Stimulated activated CD8-positive, alpha-beta memory T cell treated with anti-CD3 and anti-CD28 coated beads, Interleukin-7, amount 100 ng/mL, for 24 hours (primary cell): ENCODE data around the gene FAM168B.

ENCODE experiments used
- DNase-seq: peaks from one replicate; pipeline ENCODE4 v3.0.0-alpha.2; 2020; ENCODE audit warnings: low read depth

The FAM168B gene

DNA sequence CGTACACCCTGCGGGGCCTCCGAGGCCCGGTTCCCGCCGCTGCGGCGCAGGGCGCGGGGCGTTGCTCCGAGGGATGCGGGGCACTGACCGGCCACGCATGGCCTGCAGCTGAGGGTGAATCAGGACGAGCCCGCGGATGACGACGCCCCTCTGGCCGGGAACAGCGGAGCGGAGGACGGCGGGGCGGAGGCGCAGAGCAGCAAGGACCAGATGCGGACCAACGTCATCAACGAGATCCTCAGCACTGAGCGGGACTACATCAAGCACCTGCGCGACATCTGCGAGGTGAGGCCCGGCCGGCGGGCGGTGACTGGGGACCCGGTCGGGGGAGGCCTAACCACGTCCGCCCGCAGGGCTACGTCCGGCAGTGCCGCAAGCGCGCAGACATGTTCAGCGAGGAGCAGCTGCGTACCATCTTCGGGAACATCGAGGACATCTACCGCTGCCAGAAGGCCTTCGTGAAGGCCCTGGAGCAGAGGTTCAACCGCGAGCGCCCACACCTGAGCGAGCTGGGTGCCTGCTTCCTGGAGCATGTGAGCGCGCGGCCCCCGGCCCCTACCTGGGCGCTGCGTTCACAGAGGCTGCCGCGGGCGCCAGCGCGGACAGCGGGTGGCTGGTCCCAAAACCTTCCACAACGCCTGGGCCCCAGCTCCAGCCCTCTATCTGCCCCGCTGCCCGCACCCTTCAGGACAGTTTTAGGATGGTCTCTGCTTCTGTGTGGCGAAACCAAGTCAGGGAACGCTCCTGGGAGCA is 53.2 kb downstream of the FAM168B start:
- no peak for DNase-seq

DNA sequence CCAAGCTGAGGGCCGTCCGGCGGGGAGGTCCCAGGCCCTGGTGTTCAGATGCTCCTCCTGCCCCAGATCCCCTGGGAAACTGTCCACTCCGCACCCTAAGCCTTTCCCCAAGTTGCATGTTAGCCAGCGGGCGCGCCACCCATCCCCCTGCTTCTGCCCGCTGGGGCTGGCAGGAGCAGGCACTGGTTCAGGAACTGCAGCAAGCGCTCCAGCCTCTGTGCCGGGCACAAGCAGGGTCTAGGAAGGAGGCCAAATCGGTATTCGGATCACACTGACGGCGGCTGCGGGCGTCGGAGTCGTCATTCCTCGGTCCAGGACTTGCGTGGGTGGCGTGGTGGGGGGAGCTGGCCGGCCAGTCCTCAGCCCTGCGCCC is 53.7 kb downstream of the FAM168B start:
- DNase-seq = no peak

DNA sequence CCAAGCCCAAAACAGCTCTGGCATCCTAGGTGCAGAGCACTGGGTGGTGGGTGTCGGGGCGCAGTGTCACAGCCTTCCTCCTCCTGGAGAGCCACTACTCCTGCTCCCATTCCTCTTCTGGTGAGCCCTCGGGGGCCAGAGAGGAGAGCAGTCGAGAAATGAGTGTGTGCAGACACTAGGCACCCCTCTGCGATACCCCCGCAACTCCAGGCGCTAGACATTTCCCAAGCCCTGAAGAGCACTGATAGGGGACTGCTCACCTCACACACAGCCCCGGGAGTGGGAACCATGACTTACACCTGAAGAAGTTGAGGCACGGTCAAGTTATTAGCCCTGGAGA is 54.2 kb downstream of the FAM168B start:
- no peak for DNase-seq

DNA sequence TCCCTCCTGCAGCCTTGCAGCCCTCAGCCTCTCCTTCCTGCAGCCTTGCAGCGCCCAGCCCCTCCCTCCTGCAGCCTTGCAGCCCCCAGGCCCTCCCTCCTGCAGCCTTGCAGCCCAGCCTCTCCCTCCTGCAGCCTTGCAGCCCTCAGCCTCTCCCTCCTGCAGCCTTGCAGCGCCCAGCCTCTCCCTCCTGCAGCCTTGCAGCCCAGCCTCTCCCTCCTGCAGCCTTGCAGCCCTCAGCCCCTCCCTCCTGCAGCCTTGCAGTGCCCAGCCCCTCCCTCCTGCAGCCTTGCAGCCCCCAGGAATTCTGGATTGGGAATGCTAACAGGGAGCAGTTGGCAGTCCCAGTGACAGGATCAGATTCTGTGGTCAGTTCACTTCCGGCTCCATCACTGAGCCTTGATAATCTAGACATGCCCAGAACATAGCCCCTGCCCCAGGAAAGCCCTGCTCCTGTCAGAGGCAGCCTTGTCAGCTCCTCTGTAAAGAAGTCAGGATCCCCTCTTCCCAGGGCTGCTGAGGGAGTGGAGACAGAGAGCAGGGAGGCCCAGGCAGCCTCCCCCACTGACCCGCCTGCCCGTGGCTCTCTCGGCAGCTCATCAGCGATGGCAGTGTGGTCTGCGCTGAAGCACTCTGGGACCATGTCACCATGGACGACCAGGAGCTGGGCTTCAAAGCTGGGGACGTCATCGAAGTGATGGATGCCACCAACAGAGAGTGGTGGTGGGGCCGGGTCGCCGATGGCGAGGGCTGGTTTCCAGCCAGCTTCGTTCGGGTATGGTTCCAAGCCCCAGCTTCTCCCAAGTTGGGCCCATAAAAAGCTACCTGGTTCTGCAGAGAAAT is 54.8 kb downstream of the FAM168B start:
- no peak for DNase-seq

DNA sequence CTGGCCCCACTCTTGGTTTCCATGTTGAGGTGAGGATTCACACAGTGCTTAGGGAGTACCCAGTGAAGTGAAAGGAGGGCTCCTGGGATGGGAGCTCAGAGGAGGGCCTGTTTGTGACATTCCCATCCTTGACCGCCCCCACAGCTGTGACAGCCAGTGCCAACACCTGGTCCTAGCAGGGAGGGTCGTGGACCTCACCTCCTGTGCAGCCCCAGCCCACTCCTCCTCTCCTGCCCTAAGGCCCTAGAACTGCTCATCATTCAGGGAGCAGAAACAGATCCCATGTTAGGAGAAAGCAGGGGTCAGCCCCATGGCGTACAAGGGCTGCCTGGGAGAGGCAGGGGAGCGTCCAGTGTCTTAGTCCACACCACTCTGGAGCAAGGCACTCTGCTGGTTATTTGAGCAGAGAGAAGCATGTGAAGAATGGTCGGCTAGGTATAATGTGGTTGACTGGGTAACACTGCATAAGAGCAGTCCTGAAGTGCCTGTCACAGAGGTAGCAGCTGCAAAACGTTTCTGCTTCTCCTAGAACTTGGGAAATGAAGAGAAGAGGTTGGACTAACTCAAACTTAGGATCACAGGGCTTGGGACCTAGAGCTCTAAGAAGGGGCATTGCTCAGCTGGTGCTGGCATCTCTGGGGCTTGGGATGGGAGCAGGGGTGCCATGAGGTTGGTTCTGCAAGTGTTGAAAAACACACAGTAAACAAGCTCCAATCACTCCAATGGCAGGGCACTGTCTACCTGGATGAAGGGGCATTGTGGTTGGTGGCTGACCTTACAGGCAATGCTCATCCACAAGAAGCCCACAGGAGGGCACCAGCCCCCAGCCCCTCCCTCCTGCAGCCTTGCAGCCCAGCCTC is 55.6 kb downstream of the FAM168B start:
- no peak for DNase-seq

DNA sequence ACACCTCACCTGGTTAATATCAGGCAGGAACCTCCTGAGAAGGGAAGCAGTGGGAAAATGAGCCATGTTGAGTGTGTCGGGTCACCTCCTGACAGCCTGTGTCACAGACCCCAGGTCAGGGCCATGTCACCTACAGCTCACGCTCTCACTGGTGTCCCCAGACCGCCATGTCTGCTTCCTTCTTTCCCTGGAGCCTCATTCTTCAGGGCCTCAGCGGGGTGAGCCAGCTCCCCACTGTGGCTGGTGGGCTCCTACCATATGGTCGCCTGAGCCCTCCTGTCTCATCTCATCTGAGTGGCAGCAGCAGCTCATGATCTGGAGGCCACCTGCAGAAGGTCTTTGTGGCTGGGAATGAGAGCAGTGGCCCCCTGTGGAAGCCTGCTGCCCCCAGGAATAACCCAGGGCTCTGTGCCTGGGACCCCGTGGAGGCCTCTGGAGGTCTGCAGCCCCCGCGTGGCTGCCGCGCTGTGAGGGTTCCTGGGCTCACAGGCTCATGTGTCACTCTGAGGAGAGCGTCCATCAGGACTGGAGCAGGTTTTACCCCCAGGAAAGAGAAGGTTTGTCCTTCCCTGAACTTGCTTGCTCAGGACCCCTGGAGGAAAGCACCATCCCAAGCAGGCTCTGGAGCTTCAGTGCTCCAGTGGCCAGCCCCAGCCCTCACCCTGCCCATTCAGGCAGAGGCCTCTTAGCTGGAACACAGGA is 56.4 kb downstream of the FAM168B start:
- DNase-seq = no peak

DNA sequence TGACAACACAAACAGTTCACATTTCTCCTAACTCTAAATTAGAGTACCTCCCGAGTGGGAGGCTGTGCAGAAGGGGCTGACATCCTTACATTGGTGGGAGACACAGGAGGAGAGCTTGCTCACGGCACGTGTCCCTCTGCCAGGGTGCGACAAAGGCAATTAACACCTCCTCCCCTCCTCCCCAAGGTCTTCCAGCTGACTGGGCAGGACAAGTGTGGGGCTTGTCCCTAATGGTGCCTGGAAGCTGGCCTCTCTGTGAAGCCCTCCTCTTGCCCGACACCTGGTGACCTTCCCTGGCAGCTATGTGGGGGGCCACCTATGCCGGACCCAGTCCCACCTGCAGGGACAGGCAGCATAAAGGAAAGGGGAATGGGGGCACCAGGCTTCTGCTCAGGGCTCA is 57.0 kb downstream of the FAM168B start:
- DNase-seq = no peak

DNA sequence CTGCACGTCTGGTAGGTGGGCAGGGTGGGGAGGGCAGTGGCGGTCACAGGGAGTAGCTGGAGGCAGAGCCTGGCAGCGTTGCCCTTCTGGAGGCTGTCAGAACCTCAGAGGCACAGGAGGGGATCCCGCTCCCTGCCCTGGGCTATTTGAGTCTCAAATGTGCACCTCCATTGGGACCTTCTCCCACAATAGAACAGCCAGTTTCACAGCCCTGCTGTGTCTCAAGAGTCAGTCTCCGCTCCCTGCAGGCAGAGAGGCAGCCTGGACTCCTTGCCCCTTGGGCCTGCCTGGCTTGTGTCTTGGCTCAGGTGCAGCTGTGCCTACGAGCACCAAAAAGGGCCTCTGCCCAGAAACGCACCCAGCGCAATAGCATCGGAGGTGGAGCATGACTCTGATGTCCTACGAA is 57.4 kb downstream of the FAM168B start:
- DNase-seq = no peak

DNA sequence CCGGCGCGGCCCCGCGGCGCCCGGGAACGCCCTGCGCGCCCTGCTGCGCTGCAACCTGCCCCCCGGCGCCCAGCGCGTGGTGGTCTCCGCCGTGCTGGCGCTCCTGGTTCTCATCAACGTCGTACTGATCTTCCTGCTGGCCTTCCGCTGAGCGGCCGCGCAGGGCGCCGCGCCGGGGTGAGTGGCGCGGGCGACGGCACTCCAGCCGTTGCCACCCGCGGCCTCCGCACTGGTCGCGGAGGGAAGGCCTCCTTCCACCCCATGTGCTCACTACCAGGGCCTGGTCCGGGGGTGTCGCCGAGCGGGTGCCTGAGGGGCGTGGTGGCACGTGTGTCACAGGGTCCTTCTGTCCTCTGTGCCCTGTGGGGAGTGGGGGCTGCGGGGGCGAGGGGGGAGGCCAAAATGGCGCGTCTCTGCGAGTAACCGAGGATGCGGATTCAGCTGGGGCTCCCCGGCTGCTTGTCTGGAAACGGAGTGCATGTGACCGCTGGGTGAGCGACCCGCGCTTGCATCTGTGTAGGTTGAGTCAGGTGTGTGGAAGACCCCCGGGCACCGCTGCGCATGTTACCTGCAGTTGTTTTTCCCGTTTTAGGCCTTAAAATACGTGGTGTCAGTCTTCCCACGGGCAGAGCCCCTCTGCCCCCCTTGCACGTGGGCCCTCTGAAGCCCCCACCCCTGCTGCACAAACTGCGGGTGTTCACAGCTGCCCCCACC is 58.0 kb downstream of the FAM168B start:
- DNase-seq = no peak

DNA sequence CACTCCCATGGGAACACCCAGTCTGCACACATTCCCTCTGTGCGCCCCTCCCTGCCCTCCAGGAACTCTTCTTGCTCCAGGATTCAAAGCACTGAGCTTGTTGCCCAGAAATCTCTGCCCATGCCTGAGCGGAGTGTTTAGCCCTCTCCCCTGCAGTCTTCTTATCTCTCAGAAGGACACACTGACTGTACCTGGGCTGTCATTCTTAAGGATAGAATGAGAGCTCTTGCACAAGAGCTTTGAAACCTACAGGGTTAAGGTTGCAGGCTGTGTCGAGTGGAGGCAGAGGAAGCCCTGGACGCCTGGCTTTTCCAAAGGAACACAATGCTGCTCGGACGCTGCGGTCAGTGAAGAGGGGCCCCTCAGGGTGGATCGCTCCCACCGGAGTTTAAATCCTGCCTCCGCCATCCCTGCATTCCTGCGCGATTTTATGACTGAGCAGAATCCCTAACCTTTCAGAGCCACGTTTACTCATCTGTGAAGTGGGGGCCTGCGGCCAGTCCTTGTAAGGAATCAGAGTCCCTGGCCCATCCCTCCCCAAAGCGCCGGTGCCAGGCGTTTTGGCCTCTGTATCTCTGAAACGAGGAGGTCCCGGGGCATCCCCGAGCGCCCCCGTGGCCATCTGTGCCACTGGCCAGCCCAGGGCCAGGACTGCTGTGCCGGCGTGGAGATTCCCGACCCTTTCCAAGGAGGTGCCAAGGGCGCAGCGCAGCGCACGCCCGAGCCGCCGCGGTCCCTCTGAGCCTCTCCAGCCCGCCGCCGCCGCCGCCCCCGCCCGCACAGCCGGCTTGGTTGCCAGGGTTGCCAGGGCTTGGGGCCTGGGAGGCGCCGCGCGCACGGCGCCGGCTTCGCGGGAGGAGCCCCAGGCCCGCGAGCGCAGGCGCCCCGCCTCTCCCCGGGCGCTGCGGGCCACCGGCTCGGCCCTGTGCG is 58.9 kb downstream of the FAM168B start:
- peak; percentile 16 for DNase-seq

DNA sequence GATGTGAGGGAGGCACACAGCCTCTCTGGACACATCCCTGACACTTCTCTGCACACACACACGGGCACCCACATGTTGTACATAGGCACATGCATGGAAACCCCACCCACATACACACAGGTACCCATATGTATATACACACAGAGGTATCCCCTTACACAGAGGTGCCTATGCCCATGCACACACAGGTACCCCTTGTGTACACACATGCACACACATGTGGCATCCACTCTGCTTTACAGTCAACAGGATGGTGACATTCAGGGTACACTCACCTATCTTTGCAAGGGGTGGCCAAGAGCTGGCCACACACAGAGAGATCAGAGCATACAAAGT is 59.5 kb downstream of the FAM168B start:
- DNase-seq = no peak

DNA sequence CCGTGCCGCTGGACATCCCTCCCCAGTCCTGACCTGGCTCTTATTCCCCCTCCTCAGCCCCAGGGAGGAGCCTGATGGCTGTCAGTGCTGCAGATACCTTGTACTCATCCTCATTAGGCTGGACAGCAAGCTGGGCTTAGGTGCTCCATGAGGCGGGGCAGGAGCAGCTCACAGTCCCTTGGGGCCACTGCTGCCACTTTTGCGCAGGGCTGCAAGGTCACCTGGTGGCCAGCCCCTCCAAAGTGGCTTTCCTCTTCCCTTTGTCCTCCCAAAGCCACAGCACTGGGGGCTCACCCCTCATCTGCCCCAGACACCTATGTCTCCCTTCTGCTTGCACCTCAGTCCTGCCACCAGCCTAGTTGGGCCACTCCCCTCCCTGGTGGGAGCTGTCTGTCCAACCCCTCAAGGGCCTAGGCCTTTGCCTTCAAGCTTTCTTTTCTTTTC is 60.8 kb downstream of the FAM168B start:
- DNase-seq = no peak

DNA sequence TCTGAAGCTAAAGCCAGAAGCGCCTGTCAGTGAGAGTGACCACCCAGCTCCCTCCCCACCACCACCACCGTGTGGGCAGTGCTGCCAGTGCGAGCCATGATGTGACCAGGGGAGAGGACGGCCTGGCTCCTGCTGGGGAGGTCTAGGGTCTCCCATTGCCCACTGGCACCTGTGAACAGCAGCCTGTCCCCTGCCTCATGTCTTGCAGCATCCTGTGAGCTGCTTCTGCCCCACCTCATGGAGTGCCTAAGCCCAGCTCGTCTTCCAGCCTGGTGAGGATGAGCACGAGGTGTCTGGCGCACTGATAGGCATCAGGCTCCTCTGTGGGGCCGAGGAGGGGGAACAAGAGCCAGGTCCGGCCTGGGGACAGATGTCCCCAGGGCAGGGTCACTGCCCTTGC is 61.4 kb downstream of the FAM168B start:
- DNase-seq = no peak

DNA sequence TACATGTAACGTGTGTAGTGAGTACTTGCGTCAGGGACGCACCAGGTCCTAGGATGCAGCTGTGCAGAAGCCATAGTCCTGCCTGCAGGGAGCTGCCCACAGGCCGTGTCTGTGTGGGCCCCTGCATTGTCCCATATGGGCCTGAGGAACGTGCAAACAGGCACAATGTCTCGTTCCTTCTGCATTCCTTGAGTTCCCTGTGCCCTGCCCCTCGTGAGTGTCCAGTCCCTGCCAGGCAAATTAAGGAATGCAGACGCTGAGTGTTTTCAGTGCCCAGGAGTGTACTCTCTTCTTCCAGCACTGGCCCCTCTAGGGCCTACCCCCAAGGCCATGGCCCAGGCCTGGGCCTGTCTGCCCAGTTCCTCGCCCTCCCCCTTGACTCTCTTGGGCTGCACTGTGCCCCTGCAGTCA is 61.8 kb downstream of the FAM168B start:
- DNase-seq = no peak

DNA sequence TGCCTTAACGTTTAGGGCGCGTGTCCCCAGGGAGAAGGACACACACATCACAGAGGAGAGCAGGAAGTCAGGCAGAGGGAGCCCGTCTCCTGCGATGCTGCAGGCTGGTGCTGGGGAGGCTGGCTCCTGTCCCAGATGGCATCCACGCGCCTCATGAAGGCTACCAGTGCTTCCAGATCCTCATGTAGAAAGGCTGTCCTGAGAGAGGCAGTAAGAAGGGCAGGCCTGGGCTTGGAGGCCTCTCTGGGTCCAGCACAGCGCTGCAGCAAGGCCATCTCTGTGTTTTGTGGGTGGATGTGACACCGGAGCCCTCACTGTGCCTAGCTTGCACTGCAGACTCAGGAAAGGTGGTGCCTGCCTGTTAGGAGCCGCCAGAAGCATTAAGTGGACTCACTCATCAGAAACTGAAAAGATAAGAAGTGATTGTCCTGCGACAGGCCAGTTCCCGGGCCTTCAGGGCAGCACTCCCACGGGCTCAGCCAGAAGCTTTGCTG is 62.7 kb downstream of the FAM168B start:
- no peak for DNase-seq

DNA sequence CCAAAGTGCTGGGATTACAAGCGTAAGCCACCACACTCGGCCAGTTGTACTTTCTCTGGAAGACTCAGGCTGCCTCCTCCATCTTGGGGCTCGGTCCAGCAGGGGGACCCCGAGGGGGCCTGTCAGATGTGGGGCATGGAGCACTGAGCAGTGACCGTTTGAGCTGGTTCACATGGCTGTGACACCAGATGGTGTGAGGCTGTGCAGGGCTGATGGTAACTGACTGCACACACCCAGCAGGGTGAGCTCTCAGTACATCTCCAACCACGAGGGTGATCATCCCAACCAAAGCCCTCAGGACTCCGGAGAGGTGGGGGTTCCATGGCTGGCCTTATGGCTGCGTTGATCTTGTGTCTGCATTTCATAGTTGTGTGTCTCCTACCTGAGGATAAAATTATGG is 63.4 kb downstream of the FAM168B start:
- no peak for DNase-seq

DNA sequence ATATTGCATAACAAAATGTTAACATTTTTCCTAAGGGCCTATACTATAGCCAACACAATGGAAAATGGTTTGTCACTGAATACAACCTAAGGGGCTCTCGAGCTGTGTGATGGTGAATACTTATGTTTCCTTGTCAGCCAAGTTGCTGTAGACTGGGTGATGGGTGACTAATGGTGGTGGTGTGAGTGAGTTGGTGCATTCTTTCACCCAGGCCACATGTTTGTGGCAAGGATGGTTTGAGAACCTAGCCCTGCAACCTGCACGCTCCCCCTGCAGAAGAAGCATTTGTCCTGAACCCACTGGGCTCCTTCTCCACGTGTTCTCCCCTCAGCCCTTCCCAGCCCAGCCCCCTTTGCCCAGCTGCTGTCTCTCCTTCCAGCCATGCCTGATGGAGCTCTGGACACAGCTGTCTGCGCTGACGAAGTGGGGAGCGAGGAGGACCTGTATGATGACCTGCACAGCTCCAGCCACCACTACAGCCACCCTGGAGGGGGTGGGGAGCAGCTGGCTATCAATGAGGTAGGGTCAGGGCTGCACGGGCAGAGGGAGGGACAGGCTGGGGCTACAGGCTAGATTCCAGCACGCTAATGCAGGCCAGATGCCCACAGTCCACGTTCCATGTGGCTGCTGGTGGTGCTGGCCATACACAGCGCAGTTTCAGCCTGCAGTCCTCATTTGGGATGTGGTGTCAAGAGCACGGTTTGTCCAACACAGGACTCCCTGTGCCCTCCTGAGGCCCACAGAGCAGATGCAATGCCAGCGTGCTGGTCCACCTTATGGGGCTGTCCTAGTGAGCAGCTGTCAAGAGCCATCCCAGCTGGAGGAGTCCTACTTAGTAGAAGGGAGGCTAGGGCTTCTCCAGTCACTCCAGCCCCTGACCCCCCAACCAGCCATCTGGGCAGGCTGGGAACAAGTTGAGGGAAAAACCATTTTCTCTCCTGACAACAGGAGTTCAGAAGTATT is 65.4 kb downstream of the FAM168B start:
- DNase-seq = no peak

DNA sequence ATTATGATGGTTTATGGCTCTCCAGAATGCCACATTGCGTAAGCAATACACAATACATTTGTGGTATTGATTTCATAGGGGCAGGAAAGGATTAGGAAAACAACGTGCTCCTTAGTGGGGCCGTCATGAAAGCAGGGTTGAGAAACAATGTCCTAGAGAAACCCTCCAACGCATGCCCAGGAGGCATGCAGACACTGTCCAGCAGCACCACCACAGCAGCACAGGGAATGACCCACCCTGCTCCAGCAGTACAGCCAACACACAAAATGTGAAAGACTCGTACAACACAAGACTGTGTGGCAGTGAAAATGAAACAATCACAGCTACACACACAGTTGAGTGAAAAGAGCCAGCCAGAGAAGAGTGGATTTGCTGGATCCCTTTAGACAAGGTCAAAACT is 66.3 kb downstream of the FAM168B start:
- DNase-seq = no peak

DNA sequence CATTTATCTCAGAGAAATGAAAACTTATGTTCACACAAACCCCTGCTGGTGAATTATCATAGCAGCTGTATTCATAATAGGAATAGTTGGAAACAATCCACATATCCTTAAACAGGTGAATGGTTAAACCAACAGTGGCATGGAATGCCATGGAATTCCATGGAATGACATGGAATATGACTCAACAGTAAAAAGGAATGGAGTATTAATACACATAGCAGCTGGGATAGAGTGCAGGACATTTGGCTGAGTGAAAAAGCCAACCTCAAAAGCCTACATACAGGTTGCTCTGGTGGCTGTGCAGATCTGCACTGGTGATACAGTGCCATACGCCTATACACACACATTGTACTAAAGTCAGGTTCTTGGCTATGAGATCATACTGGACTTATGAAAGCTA is 69.5 kb downstream of the FAM168B start:
- DNase-seq = no peak
